HG03135 (cell line): ENCODE data around the gene MYOC.
"Not testable (repeated sequence)": the region's sequence is repeated elsewhere in the genome, so short reads cannot be mapped to it uniquely, and the experiment has no call there.

Experiments used
- ATAC-seq: cut with Tn5 transposase; IDR thresholded peaks from one replicate; pipeline ENCODE4 v1.9.1; 2021; ENCODE audit warnings: mild to moderate bottlenecking, moderate library complexity; ENCODE audit not compliant: unreplicated experiment

MYOC gene

GRCh38 chr1:171611306-171611705, 41.2 kb downstream of the MYOC start:
- no peak for ATAC-seq

GRCh38 chr1:171610385-171610784, 42.1 kb downstream of the MYOC start:
- ATAC-seq = peak; percentile 57

- ATAC-seq = no peak
These were observed 46.0 kb downstream of the MYOC start for GRCh38 chr1:171606402-171606941.

- not testable (repeated sequence) for ATAC-seq
These were observed 49.4 kb downstream of the MYOC start for GRCh38 chr1:171603042-171603441.

GRCh38 chr1:171600862-171601261, 51.6 kb downstream of the MYOC start:
- ATAC-seq = no peak

- ATAC-seq = not testable (repeated sequence)
These were observed 52.2 kb downstream of the MYOC start for GRCh38 chr1:171600310-171600709.

GRCh38 chr1:171597203-171597602, 55.3 kb downstream of the MYOC start:
- no peak for ATAC-seq

GRCh38 chr1:171596705-171597104, 55.8 kb downstream of the MYOC start:
- no peak for ATAC-seq

- ATAC-seq = no peak
These were observed 56.4 kb downstream of the MYOC start for GRCh38 chr1:171596119-171596518.

GRCh38 chr1:171595324-171595723, 57.2 kb downstream of the MYOC start:
- ATAC-seq = no peak

- no peak for ATAC-seq
These were observed 62.5 kb downstream of the MYOC start for GRCh38 chr1:171590022-171590421.

- no peak for ATAC-seq
These were observed 64.3 kb downstream of the MYOC start for GRCh38 chr1:171588230-171588629.

GRCh38 chr1:171585715-171586114, 66.8 kb downstream of the MYOC start:
- ATAC-seq = no peak
